ENCODE measurements around the gene CNIH3. TPM values are rescaled to one million over a fixed set of nuclear protein-coding genes. Genes with fewer than 3 reads are reported as not detected.

CNIH3 gene
- total RNA-seq, 1 donor from 2014 or later = 2.5 TPM

DNA sequence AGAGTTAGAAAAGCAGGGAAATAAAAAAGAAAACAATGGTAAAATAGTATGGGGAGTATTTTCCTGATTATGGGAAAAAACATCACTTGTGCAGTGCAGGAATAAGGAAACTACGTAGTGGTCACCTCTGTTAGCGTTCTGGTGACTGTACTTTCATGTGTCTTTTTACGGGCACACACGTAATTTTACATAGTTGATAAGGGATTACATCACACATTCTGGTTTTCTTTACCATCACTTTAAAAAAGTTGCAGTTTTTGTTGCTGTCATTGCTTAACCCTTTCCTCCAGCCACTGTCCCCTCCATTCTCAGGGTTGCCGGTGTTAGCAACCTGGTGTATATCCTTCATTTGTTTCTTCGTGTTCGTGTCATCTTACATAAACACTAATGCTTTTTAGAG is 35.1 kb downstream of the CNIH3 start:
- Mint-ChIP-seq H3K4me1 (no peaks in the 10 kb centered on the region), H3K27me3 (ENCODE audit: insufficient read depth, low read depth) (no peaks in the 10 kb centered on the region), H3K4me3 (no peak overlapping the region), H3K36me3 (no peaks in the 10 kb centered on the region), H3K9me3 (no peaks in the 10 kb centered on the region), H3K27ac (no peak overlapping the region)
- Histone ChIP-seq H3K27me3 (no peaks in the 10 kb centered on the region), H3F3A (ENCODE audit: low read depth) (no peaks in the 10 kb centered on the region), H3K4me3 (no peak overlapping the region), H2AFZ (replicated peaks) (no peak overlapping the region), H3K4me1 (no peaks in the 10 kb centered on the region), H3K9me3 (ENCODE audit: low read depth) (no peaks in the 10 kb centered on the region), H3K4me2 (no peak overlapping the region), H3K9ac (no peak overlapping the region), H3K79me2 (ENCODE audit: low read depth) (no peaks in the 10 kb centered on the region), H3K36me3 (no peaks in the 10 kb centered on the region), H3K27ac (no peak overlapping the region), H4K20me1 (ENCODE audit: low read depth) (no peaks in the 10 kb centered on the region)
- TF ChIP-seq, protein P1, sequence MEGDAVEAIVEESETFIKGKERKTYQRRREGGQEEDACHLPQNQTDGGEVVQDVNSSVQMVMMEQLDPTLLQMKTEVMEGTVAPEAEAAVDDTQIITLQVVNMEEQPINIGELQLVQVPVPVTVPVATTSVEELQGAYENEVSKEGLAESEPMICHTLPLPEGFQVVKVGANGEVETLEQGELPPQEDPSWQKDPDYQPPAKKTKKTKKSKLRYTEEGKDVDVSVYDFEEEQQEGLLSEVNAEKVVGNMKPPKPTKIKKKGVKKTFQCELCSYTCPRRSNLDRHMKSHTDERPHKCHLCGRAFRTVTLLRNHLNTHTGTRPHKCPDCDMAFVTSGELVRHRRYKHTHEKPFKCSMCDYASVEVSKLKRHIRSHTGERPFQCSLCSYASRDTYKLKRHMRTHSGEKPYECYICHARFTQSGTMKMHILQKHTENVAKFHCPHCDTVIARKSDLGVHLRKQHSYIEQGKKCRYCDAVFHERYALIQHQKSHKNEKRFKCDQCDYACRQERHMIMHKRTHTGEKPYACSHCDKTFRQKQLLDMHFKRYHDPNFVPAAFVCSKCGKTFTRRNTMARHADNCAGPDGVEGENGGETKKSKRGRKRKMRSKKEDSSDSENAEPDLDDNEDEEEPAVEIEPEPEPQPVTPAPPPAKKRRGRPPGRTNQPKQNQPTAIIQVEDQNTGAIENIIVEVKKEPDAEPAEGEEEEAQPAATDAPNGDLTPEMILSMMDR (IDR thresholded peaks at IDR 0.05) = no peak
- TF ChIP-seq EZH2phosphoT487 (IDR thresholded peaks at IDR 0.05) (no peak), EZH2 (IDR thresholded peaks at IDR 0.05) (no peak)
- no peak for DNase-seq (ENCODE audit: low spot score)

DNA sequence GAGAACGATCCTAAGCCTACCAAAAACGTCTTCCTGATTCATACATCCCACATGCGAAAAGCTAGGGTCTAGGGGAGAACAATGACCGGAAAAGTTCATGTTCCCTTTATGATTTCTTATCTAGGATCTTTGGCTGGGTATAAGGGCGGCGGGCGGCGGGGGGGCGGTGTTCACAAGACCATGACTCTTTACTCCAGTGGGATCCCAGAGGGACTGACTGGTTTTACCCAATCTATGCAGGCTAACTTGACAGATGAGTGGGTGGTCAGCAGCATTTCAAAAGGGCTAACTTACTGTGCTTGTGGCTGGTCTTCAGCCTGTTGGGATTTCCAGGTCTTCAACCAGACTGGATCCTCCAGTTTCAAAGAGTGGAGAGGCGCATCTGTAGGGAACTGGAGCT is 40.3 kb downstream of the CNIH3 start:
- H3K4me3 ChIP-seq = no peak overlapping the region
- no peak overlapping the region for H3K4me2 ChIP-seq
- no peaks in the 10 kb centered on the region for H3K36me3 Mint-ChIP-seq
- H3K27me3 ChIP-seq = no peaks in the 10 kb centered on the region
- TF ChIP-seq EZH2phosphoT487 (IDR thresholded peaks at IDR 0.05) (no peak), EZH2 (IDR thresholded peaks at IDR 0.05) (no peak)
- TF ChIP-seq, protein P1 (IDR thresholded peaks at IDR 0.05) = no peak
- no peaks in the 10 kb centered on the region for H3K27me3 Mint-ChIP-seq (ENCODE audit: insufficient read depth, low read depth)
- H3K4me1 Mint-ChIP-seq = no peaks in the 10 kb centered on the region
- no peaks in the 10 kb centered on the region for H3K4me1 ChIP-seq
- no peak overlapping the region for H3K27ac ChIP-seq
- no peaks in the 10 kb centered on the region for H3K9me3 Mint-ChIP-seq
- no peaks in the 10 kb centered on the region for H3K79me2 ChIP-seq (ENCODE audit: low read depth)
- H2AFZ ChIP-seq (replicated peaks) = no peak overlapping the region
- H3K27ac Mint-ChIP-seq = no peak overlapping the region
- no peak for DNase-seq (ENCODE audit: low spot score)
- no peak overlapping the region for H3K9ac ChIP-seq
- no peaks in the 10 kb centered on the region for H3K9me3 ChIP-seq (ENCODE audit: low read depth)
- no peaks in the 10 kb centered on the region for H4K20me1 ChIP-seq (ENCODE audit: low read depth)
- H3K36me3 ChIP-seq = no peaks in the 10 kb centered on the region
- no peaks in the 10 kb centered on the region for H3F3A ChIP-seq (ENCODE audit: low read depth)
- H3K4me3 Mint-ChIP-seq = no peak overlapping the region

DNA sequence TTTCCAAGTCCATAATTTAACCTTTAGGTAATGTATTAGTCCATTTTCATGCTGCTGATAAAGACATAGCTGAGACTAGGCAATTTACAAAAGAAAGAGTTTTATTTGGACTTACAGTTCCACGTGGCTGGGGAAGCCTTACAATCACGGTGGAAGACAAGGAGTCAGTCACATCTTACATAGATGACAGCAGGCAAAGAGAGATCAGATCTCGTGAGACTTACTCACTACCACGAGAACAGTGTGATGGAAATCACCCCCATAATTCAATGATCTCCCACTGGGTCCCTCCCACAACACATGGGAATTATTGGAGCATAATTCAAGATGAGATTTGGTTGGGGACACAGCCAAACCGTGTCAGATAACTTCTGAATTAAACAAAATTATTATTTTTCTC is 44.0 kb downstream of the CNIH3 start:
- Mint-ChIP-seq H3K36me3 (no peaks in the 10 kb centered on the region), H3K27ac (no peak overlapping the region), H3K27me3 (ENCODE audit: insufficient read depth, low read depth) (no peaks in the 10 kb centered on the region), H3K9me3 (no peaks in the 10 kb centered on the region), H3K4me1 (no peaks in the 10 kb centered on the region), H3K4me3 (no peak overlapping the region)
- no peaks in the 10 kb centered on the region for H3K27me3 ChIP-seq
- no peaks in the 10 kb centered on the region for H3K36me3 ChIP-seq
- H3F3A ChIP-seq (ENCODE audit: low read depth) = no peaks in the 10 kb centered on the region
- H3K79me2 ChIP-seq (ENCODE audit: low read depth) = no peaks in the 10 kb centered on the region
- H2AFZ ChIP-seq (replicated peaks) = no peak overlapping the region
- TF ChIP-seq EZH2phosphoT487 (IDR thresholded peaks at IDR 0.05) (no peak), EZH2 (IDR thresholded peaks at IDR 0.05) (no peak)
- TF ChIP-seq, protein P1 (IDR thresholded peaks at IDR 0.05) = no peak
- H3K27ac ChIP-seq = no peak overlapping the region
- H4K20me1 ChIP-seq (ENCODE audit: low read depth) = no peaks in the 10 kb centered on the region
- H3K9ac ChIP-seq = no peak overlapping the region
- no peak for DNase-seq (ENCODE audit: low spot score)
- no peak overlapping the region for H3K4me3 ChIP-seq
- no peaks in the 10 kb centered on the region for H3K9me3 ChIP-seq (ENCODE audit: low read depth)
- no peaks in the 10 kb centered on the region for H3K4me1 ChIP-seq
- no peak overlapping the region for H3K4me2 ChIP-seq
